DND-41 (cell line): ENCODE results near the gene TBC1D30.

Source experiments
- ATAC-seq: fragments of 200-7000 bp; cut with Tn5 transposase; 3 replicates; pipeline ENCODE4 v1.9.1; 2021; ENCODE audit warnings: low read depth; ENCODE audit not compliant: insufficient read depth
- DNase-seq: peaks from one replicate; pipeline ENCODE4 v3.0.0-alpha.2; 2020
- H2AFZ ChIP-seq: 2 replicates; pipeline ENCODE4 v1.6.0; 2012; ENCODE audit warnings: low read depth, low read length
- H3K27ac ChIP-seq: 2 replicates; pipeline ENCODE4 v1.5.1; 2012; ENCODE audit warnings: low read length, inconsistent platforms
- H3K27me3 ChIP-seq: fragments of 200-600 bp; sonication (generic); 2 replicates; pipeline ENCODE4 v1.6.0; 2012; ENCODE audit warnings: low read length, mild to moderate bottlenecking, inconsistent platforms; ENCODE audit not compliant: insufficient read depth, poor library complexity
- H3K36me3 ChIP-seq: 2 replicates; pipeline ENCODE4 v1.5.1; 2012; ENCODE audit warnings: low read length, inconsistent platforms; ENCODE audit not compliant: insufficient read depth
- H3K4me1 ChIP-seq: 2 replicates; pipeline ENCODE4 v1.5.1; 2012; ENCODE audit warnings: mild to moderate bottlenecking, low read length; ENCODE audit not compliant: insufficient read depth
- H3K4me2 ChIP-seq: 2 replicates; pipeline ENCODE4 v1.6.0; 2012; ENCODE audit warnings: mild to moderate bottlenecking, moderate library complexity, low read length, inconsistent platforms; ENCODE audit not compliant: insufficient read depth
- H3K4me3 ChIP-seq, 2 experiments: fragments of 200-600 bp in 1 of 2; shearing (Covaris generic) in 1 of 2; 2 replicates each; pipeline ENCODE4 v1.5.1; 2012 to 2016; ENCODE audit warnings: inconsistent platforms in 2 of 2, low read length in 2 of 2, mild to moderate bottlenecking in 2 of 2, low read depth in 1 of 2, moderate library complexity in 1 of 2
- H3K79me2 ChIP-seq: 2 replicates; pipeline ENCODE4 v1.6.0; 2012; ENCODE audit warnings: low read length, inconsistent platforms; ENCODE audit not compliant: insufficient read depth
- H3K9ac ChIP-seq: 2 replicates; pipeline ENCODE4 v1.6.0; 2012; ENCODE audit warnings: low read depth, mild to moderate bottlenecking, inconsistent platforms, low read length, moderate library complexity
- H3K9me3 ChIP-seq: 2 replicates; pipeline ENCODE4 v1.5.1; 2012; ENCODE audit warnings: low read length, moderate library complexity, mild to moderate bottlenecking, inconsistent platforms; ENCODE audit not compliant: insufficient read depth, severe bottlenecking
- H4K20me1 ChIP-seq: 2 replicates; pipeline ENCODE4 v1.6.0; 2012; ENCODE audit warnings: low read length; ENCODE audit not compliant: insufficient read depth
- CTCF ChIP-seq: IDR thresholded peaks from 2 replicates; pipeline ENCODE4 v1.5.1; 2012; ENCODE audit warnings: borderline replicate concordance, low read length, moderate library complexity, mild to moderate bottlenecking; ENCODE audit not compliant: poor library complexity, severe bottlenecking; ENCODE audit errors: extremely low read depth
- EZH2 ChIP-seq: IDR thresholded peaks from 3 replicates; pipeline ENCODE4 v1.6.1; 2012; ENCODE audit warnings: borderline replicate concordance, low read depth, mild to moderate bottlenecking, moderate library complexity, low read length, inconsistent platforms; ENCODE audit not compliant: severe bottlenecking

Gene TBC1D30

DNA sequence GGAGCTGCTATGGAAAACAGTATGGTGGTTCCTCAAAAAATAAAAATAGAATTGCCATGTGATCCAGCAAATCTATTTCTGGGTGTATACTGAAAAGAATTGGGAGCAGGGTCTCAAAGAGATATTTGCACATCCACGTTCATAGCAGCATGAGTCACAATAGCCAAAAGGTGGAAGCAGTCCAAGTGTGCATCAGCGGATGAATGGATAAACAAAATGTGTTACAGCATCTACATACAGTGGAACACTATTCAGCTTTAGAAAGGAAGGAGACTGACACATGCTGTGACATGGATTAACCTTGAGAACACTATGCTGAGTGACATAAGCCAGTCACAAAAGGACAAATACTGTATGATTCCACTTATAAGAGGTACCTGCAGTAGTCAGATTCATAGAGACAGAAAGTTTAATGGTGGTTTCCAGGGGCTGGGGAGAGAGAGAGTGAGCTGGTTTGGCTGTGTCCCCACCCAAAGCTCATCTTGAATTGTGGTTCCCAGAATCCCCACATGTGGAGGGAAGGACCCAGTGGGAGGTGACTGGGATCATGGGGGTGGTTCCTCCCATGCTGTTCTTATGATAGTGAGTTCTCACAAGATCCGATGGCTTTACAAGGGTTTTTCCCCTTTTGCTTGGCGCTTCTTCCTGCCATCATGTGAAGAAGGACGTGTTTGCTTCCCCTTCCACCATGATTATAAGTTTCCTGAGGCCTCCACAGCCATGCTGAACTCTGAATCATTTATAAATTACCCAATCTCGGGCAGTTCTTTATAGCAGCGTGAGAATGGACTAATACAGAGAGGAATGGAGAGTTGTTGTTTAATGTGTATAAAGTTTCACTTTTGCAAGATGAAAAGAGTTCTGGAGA is 17.6 kb upstream of the TBC1D30 start:
- Histone ChIP-seq H2AFZ (no peak overlapping the region), H3K4me2 (no peak overlapping the region)

DNA sequence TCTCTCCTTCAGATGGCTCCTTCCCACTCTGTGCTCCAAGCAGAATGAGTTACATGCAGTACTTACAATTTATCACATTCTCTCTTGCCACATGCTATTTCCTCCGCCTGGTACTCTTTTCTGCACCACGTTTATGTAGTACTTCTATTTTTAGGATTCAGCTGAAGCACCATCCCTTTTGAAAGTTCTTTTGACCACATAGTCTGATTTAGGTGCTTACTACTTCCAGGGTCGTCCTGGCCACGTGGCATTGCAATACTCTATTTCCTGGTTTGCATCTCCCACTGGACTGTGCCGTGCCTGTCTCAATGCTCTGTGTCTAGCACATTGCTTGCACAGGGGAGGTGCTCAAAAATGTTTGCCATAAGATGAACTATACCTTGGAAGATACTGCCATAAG is 16.3 kb upstream of the TBC1D30 start:
- Histone ChIP-seq H3K36me3 (no peaks in the 10 kb centered on the region), H3K27me3 (peaks cover 6% of the 10 kb centered on the region), H3K27ac (no peak overlapping the region), H3K4me2 (no peak overlapping the region), H3K9me3 (no peaks in the 10 kb centered on the region), H3K9ac (no peak overlapping the region), H3K4me3 (no peak overlapping the region), H4K20me1 (no peaks in the 10 kb centered on the region), H3K4me1 (no peaks in the 10 kb centered on the region), H2AFZ (no peak overlapping the region), H3K79me2 (no peaks in the 10 kb centered on the region)
- DNase-seq (no peak), ATAC-seq (no peak)
- TF ChIP-seq EZH2: no peak
- TF ChIP-seq CTCF: no peak

More for the DNA sequence above, 17.6 kb upstream of the TBC1D30 start:
- ATAC-seq (no peak), DNase-seq (no peak)
- H3K9ac ChIP-seq: no peak overlapping the region
- no peaks in the 10 kb centered on the region for H3K4me1 ChIP-seq
- H3K4me3 ChIP-seq: no peak overlapping the region
- no peaks in the 10 kb centered on the region for H3K36me3 ChIP-seq
- no peaks in the 10 kb centered on the region for H4K20me1 ChIP-seq
- H3K9me3 ChIP-seq: no peaks in the 10 kb centered on the region
- H3K27me3 ChIP-seq: peaks cover 6% of the 10 kb centered on the region
- no peaks in the 10 kb centered on the region for H3K79me2 ChIP-seq
- no peak for TF ChIP-seq CTCF
- TF ChIP-seq EZH2: no peak
- H3K27ac ChIP-seq: no peak overlapping the region

GRCh38 chr12:64810831-64811230 is 13.6 kb upstream of the TBC1D30 start:
- no peak overlapping the region for H3K4me2 ChIP-seq
- H3K36me3 ChIP-seq: no peaks in the 10 kb centered on the region
- DNase-seq (no peak), ATAC-seq (no peak)
- H2AFZ ChIP-seq: no peak overlapping the region
- H3K27ac ChIP-seq: no peak overlapping the region
- no peaks in the 10 kb centered on the region for H4K20me1 ChIP-seq
- TF ChIP-seq CTCF: no peak
- no peak for TF ChIP-seq EZH2
- no peaks in the 10 kb centered on the region for H3K79me2 ChIP-seq
- H3K4me3 ChIP-seq: no peak overlapping the region
- no peaks in the 10 kb centered on the region for H3K9me3 ChIP-seq
- no peak overlapping the region for H3K9ac ChIP-seq
- no peaks in the 10 kb centered on the region for H3K4me1 ChIP-seq
- peaks cover 6% of the 10 kb centered on the region for H3K27me3 ChIP-seq
